Inferior parietal cortex (tissue), 1 donor: ENCODE results near the gene TAF6.

Experiments
- DNase-seq: peaks from one replicate; pipeline ENCODE4 v3.0.0-alpha.2; 2016; ENCODE audit errors: extremely low spot score

Gene TAF6

GRCh38 chr7:100119072-100119969 is at the start of gene TAF6, which contains the start of gene CNPY4:
Gene TAF6 (minus strand): TSS chr7:100119358. CDS start chr7:100114209, 5,149 bp downstream.
Gene CNPY4 (plus strand): TSS chr7:100119634. CDS start chr7:100119745, 111 bp downstream.
- DNase-seq: peak; percentile 97

DNA sequence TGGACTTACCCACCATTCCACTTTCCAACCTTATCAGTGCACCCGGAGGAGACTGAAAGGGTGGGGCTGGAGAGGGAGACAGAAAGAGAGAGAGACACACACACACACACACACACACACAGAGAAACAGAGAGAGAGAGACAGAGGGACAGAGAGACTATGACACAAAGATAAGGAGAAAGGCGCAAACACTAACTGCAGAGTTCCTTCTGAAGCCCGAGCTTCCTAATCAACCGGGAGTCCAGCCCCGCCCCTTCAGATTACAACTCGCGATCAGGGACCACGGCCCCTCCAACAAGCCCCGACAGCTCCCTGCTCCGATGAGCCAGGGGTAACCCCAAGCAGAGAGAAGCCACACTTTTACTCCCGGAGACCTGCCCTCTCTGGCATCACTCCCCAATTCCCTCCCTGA is 48.8 kb upstream of the TAF6 start:
- no peak for DNase-seq

DNA sequence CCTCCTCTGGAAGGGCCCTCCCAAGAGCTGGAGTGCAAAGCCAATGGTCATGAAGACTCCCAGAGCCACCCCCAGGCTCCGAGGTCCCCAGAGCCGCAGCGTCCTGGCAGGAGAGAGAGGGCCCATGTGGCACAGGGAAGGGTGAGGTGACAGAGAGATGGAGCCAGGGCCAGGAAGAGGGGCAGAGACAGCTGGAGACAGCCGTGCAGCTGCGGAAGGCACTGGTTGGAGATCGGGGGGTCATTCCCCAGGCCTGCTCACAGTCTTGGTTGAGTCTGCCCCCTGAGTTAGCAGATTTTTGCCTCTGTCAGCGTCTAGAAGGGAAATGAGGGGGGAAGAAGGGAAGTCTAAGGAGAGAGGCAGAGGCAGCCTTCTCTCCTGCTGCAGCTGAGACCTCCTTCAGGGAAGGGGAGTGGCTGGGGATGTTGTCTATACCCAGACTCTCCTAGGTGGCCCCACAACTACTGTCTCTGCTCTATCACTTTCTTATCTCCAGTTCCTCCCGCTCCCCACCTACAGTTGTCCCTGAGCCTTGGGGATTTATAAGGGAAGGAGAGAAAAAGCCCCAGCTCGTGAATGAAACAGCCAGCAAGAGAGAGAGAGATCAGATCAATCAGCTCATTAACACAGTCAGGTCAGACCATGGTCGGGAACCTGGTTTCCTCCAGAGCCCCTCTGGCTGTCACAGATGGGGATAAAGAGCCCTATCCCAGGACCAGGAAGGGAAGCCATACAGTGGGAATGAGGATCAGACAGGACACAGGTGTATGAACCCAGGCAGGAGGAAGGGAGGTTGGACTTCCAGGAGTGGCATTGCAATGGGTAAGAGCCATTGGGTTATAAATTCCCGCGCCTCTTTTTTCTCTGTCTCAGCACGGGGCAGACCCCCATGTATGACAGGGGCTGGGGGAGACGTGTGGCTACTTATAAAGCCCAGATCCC is 48.1 kb upstream of the TAF6 start:
- no peak for DNase-seq

DNA sequence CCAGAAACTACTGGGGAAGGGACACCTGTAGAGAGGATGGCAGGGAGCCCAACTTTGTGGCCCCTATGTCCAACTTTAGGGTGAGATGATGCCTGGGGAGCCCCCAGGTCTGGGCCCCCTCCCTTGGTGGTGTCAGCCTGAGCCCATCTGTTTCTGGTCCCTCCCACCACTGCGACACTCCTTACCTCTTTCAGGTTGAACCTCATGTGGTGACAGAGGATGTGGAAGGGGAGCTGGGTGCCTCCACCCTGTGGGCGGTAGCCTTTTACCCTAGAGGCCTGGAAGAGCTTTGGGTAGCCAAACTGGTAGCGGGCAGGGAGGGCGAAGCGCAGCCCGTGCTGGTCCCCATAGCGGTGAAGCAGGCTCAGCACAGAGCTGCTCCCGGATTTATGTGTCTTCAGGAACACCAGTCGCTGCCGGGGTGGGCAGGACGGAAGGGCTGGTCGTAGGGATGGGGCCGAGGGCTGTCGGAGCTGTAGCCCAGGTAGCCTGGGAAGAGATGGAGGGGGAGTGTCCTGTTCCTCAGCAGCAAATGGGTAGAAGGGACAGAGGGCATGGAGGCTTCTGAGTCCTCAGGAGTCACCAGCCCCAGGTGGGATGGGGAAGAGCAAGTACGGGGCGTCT is 47.3 kb upstream of the TAF6 start:
- DNase-seq: no peak

- DNase-seq: no peak
Measured at GRCh38 chr7:100163871-100164270, 44.7 kb upstream of the TAF6 start.

GRCh38 chr7:100163006-100163531 is 43.9 kb upstream of the TAF6 start:
- no peak for DNase-seq

- DNase-seq: no peak
Measured at GRCh38 chr7:100160067-100160466, 40.9 kb upstream of the TAF6 start.

DNA sequence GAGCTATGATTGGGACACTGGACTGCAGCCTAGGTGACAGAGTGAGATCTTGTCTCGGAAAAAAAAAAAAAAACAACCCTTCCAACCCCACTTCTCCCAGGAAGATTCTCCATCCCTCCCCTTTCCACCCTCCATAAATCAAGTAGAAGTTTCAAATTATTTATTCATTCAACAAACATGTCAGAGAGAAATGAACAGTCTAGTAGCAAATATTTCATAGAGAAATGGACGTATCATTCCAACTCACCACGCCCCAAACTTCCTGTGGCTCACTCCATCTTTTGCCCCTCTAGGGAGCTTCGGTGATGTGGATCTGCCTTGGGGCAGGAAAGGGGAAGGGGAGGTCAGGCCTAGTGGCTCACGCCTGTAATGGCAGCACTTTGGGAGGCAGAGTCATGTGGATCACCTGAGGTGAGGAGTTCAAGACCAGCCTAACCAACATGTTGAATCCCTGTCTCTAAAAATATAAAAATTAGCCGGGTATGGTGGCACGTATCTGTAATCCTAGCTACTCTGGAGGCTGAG is 40.0 kb upstream of the TAF6 start:
- DNase-seq: no peak

DNA sequence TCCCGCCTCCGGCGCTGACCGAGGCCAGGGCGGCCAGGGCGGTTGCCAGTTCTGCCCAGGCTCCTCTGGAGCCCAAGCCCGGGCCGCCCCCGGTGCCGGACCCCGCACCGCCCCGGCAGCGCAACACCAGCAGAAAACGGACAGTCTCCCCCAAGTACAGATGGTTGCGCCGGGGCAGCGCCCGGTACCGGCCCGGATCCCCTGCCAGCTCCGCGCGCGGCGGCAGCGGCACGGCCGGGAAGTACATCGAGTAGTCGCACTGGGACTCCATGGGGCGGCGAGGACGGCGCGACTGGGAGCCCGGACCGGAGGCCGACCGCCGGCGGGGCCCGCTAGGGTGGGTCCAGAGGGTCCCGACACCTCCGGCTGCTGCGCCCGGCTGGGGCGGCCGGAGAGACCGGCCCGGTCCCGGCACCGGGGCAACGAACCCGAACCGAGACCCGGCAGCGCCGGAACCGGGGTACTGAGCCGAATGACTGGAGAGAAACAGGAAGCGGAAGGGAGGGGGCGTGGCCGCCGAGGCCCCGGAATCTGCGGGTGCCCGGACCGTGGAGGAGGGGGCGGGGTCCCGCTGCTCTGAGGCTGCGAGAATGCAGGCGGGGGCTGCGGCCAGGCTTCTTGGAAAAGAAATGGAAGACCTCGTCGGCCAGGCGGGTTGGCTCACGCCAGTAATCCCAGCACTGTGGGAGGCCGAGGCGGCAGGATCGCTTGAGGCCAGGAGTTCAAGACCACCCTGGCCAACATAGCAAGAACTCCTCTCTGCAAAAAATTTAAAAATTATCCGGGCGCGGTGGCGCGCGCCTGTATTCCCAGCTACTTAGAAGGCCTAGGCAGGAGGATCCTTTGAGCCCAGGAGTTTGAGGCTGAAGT is 39.3 kb upstream of the TAF6 start, which contains the start of gene TRAPPC14:
TSS of gene TRAPPC14 (minus strand) at position 495 of the 870 bp plus-strand sequence. CDS start at position 271, 224 bp downstream.
- DNase-seq: peak; percentile 83

DNA sequence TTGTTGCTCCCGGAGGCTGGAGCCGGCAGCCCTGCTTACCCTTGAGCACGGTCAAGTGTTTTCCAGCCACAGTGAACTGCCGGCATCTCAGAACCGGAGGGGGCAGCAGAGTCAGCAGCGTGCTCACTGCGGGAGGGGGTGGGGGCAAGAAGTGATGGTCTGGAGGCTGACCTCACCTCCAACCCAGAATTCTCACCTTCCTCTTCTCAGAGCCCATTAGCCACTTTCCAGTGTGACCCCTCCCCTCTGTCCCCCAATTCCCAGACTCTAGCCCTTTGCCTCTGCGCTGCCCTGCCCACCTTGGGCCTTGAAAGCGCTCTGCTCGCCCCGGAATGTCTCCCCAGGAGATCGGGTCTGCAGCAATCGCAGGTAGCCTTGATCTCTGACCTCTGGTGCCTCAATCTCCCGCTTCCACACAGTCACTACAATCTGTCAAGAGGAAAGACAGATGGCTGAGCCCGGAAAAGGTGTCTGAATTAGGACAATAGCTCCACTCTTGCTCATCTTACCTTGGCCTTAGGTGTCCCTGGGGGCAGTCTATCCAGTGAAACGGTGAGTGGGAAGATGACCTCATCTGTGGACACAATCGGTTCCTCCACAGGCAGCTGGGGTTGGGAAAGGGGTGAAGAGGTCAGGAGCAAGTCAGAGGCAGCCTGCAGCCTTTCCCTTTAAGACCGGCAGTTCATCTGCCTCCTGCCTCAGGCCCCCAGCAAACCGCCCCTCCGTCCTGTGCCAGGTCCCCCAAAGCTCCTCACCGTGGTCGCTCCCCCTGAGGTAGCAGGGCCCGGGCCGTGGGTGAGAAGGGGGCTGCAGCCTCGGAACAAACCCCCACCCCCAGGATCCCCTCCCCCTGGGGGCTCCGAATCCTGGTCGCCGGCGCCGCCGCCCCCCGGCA is 38.4 kb upstream of the TAF6 start:
- DNase-seq: no peak

DNA sequence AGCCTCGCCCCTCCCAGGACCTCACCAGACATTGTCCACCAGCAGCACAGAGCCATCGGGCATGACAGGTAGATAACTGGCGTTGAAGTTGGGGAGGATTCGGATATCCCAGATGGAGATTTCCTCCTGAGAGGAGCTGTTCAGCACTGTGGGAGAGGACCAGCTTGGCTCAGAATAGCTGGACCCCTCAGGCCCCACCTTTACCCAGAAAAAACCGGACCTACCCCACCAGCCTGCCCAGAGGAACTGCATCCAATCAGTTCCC is 37.8 kb upstream of the TAF6 start:
- DNase-seq: no peak

DNA sequence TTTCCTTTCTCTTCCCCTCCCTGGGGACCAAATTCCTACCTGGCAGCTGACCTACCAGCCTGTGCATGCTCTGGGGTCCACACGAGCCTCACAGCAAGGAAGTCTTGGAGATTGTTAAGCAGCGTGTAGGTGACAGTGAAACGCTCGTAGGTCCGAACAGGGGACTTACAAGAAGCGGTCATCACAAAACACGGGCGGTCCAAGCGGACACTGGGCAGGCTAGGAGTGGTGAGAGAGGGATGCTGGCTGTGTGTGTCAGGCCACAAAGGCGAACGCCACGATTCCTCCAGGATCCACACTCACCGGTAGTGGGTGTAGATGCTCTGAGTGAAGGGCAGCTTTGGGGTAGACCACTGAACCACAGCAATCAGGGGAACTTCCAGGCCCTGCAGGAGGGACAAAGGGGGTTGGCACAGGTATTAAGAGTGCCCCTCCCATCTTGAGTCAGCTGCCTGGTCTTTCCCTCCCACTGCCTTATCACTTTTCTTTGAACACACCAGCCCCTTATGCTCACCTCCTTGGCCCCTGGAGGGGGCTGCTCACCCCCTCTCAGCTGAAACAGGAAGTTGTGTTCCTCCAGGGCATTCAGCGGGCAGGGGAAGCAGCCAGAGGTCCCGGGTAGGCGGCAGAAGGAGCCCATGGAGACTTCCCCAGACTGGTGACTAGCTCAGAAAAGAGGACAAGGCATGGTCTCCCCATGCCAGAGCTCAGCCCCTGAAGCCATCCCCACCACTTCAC is 37.3 kb upstream of the TAF6 start:
- no peak for DNase-seq

DNA sequence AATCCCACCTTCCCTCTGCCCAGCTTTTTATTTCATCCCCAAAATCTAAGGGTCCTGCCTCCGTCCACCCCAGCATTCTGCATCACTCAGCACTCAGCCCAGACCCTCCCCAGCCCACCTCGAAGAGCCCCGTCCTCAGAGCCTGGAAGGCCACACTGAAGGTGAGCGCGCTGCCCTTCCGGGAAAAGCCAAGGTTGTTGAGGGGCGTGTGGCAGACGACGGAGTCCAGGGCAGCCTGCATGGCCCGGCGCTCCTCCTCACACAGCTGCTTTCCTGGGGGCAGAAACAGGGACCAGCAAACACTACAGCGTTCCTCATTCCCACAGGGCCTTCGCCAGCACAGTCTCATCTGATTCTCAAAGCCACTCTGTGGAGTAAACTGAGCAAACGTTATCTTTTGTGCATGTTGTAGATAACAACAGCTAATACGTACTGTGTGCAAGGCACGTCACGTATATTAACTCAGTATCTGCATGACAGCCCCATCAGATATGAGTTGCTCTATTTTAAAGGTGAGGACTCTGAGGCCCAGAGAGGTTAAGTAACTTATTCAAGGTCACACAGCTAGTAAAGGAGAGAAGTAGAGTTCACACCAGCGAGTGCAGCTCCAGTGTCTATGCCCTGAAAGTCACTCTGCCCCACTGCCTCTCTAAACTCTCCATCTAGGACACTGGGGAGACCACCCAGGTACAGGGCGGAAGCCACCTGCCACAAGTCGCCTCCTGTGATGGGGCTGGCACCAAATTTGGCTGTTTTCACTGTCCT is 36.6 kb upstream of the TAF6 start:
- no peak for DNase-seq

GRCh38 chr7:100154651-100155491 is 35.7 kb upstream of the TAF6 start:
- DNase-seq: no peak

DNA sequence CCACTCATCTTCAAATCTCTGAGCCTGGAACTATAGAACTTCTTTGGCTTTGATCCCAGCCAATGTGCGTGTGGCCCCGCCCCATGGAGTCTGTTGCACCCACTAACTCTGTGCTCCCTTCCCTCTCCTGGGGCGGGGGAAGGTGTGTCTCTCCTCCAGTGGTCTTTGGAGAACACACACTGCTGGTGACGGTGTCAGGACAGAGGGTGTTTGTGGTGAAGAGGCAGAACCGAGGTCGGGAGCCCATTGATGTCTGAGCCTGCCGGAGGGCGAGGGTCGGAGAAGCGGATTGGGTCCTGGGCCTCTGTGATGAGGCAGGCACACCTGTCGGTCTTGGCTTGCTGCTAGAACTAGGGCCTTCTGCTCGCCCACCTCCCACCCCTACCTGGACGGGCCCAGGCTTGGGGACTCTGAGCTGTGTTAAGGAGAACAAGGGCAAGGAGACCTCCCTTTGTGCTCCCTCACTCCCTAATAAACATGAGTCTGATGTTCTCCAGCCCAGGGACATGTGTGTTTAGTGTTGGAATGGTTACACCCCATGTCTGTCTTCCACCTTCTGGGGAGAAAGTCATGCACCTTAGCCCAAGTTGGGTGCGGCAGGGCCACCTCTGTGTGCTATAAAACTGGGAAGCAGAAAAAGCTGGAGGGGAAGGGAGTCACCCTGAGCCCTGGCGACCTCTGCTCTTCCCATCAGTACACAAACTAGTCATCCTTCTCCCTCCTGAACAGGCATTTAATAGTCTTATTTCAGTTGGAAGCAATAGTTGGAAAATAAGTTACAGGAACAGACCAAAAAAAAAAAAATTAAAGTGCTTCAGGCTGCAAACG is 34.8 kb upstream of the TAF6 start:
- DNase-seq: no peak
